Lung microvascular endothelial cell (primary cell): Measurements from ENCODE around the gene BPIFB1. TPM values are rescaled to one million over a fixed set of nuclear protein-coding genes. Genes with fewer than 3 reads are reported as not detected.

ENCODE experiments used
- DNase-seq, 2 donors: peaks; one replicate each; pipeline versions ENCODE4 v3.0.0 to v3.0.0-alpha.2; 2010; ENCODE audit warnings: low read depth in 2 of 2
- total RNA-seq: library from RNA; depleted of rRNA; stranded (reverse); fragments of >200 nt; gene quantifications from 2 replicates; pipeline ENCODE4 v1.2.1, GENCODE V29; 2014

BPIFB1 gene
- total RNA-seq, 1 donor from 2014 or later = not detected

GRCh38 chr20:33298391-33298790 is 15.4 kb downstream of the BPIFB1 start:
- DNase-seq = no peak

GRCh38 chr20:33299111-33299603 is 16.1 kb downstream of the BPIFB1 start:
- DNase-seq = peak; percentile 48 to 65

- peak in 1 of 2 donors; percentile 4 for DNase-seq
Observed at GRCh38 chr20:33301192-33301930, 18.3 kb downstream of the BPIFB1 start.

GRCh38 chr20:33303595-33303994 is 20.6 kb downstream of the BPIFB1 start:
- DNase-seq = no peak

- DNase-seq = no peak
Observed at GRCh38 chr20:33304046-33304445, 21.0 kb downstream of the BPIFB1 start.

- no peak for DNase-seq
Observed at GRCh38 chr20:33305589-33306057, 22.6 kb downstream of the BPIFB1 start.

GRCh38 chr20:33306228-33306627 is 23.2 kb downstream of the BPIFB1 start:
- no peak for DNase-seq

GRCh38 chr20:33306807-33307206 is 23.8 kb downstream of the BPIFB1 start:
- DNase-seq = no peak

GRCh38 chr20:33308668-33309067 is 25.7 kb downstream of the BPIFB1 start:
- DNase-seq = no peak

GRCh38 chr20:33309631-33310030 is 26.6 kb downstream of the BPIFB1 start:
- DNase-seq = no peak

- DNase-seq = no peak
Observed at GRCh38 chr20:33310327-33310899, 27.4 kb downstream of the BPIFB1 start.

GRCh38 chr20:33311011-33311410 is 28.0 kb downstream of the BPIFB1 start:
- no peak for DNase-seq

GRCh38 chr20:33311996-33312395 is 29.0 kb downstream of the BPIFB1 start:
- DNase-seq = no peak

- DNase-seq = no peak
Observed at GRCh38 chr20:33312583-33312982, 29.6 kb downstream of the BPIFB1 start.

- DNase-seq = no peak
Observed at GRCh38 chr20:33313686-33314314, 30.8 kb downstream of the BPIFB1 start.

GRCh38 chr20:33316343-33316742 is 33.3 kb downstream of the BPIFB1 start:
- DNase-seq = no peak

- DNase-seq = no peak
Observed at GRCh38 chr20:33316958-33317357, 33.9 kb downstream of the BPIFB1 start.

GRCh38 chr20:33317424-33318095 is 34.5 kb downstream of the BPIFB1 start:
- DNase-seq = no peak

GRCh38 chr20:33318096-33318429 is 35.0 kb downstream of the BPIFB1 start:
- no peak for DNase-seq

GRCh38 chr20:33320006-33320405 is 37.0 kb downstream of the BPIFB1 start:
- no peak for DNase-seq

GRCh38 chr20:33322456-33322855 is 39.4 kb downstream of the BPIFB1 start:
- DNase-seq = no peak

GRCh38 chr20:33323236-33323635 is 40.2 kb downstream of the BPIFB1 start:
- DNase-seq = no peak
